22Rv1 (cell line): ENCODE measurements around the gene SIPA1L3.
A peak's percentile ranks its signal among the peaks of the same experiment; 100 is the strongest.
"Not testable (repeated sequence)": the region's sequence is repeated elsewhere in the genome, so short reads cannot be mapped to it uniquely, and the experiment has no call there.

Source experiments
- H3K27ac ChIP-seq: fragments of 450-650 bp; 2 replicates; pipeline ENCODE4 v1.5.1; 2017
- ZFX ChIP-seq: fragments of 450-650 bp; IDR thresholded peaks from 2 replicates; pipeline ENCODE4 v1.6.1; 2017; ENCODE audit warnings: antibody characterized with exemption, borderline replicate concordance
- TF ChIP-seq, protein P1 (sequence below): fragments of 450-650 bp; IDR thresholded peaks from 2 replicates; pipeline ENCODE4 v1.5.1; 2017; ENCODE audit warnings: mild to moderate bottlenecking

SIPA1L3 gene

DNA sequence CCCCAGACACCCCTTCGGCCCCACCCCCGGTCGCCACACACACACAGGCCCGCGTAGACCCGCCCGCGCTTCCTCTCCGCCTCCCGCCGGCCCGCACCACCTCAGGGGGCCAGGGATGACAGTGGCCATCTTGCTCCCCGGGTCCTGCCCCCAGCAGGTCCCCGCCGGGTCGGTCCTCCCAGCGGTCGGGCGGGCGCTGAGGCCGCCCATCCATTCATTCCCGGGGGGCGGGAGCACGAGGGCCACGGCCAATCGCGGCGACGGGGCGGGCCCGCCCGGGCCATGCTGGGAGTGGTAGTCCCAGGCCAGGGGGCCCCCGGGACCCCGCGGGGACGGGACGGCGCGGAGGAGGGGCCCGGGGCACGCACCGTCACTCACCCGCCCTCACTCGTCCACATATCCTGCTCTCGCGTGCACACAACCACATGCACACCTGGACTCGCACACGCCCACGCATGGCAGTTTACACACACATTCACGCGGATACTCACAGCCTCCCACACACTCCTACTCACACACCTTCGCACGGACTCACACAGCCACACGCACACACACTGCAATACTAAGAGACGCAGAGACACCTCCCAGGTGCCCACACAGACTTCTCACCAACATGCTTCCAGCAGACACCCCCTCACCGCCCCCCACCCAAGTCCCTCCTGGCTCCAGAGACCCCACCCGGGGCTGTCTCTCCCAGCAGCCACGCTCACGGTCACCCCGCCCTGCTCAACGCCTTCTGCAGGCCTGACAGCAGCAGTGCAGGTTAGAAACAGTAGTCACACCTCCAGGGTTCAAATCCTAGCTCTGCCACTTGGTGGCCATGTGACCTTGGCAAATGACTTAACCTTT, 317.2 kb downstream of the SIPA1L3 start, which contains the start of gene DPF1:
TSS of gene DPF1 (minus strand) at position 209 of the 849 bp plus-strand sequence. CDS start at position 129, 80 bp downstream.
- H3K27ac ChIP-seq = peak within 1 kb of the TSS; percentile 26
- TF ChIP-seq ZFX = no peak
- TF ChIP-seq, protein P1, sequence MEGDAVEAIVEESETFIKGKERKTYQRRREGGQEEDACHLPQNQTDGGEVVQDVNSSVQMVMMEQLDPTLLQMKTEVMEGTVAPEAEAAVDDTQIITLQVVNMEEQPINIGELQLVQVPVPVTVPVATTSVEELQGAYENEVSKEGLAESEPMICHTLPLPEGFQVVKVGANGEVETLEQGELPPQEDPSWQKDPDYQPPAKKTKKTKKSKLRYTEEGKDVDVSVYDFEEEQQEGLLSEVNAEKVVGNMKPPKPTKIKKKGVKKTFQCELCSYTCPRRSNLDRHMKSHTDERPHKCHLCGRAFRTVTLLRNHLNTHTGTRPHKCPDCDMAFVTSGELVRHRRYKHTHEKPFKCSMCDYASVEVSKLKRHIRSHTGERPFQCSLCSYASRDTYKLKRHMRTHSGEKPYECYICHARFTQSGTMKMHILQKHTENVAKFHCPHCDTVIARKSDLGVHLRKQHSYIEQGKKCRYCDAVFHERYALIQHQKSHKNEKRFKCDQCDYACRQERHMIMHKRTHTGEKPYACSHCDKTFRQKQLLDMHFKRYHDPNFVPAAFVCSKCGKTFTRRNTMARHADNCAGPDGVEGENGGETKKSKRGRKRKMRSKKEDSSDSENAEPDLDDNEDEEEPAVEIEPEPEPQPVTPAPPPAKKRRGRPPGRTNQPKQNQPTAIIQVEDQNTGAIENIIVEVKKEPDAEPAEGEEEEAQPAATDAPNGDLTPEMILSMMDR = peak; percentile 47

- H3K27ac ChIP-seq = peak overlapping the region; percentile 26
Observed at GRCh38 chr19:38224863-38225218, 317.8 kb downstream of the SIPA1L3 start.

- TF ChIP-seq, protein P1 = no peak
- no peak for TF ChIP-seq ZFX
- H3K27ac ChIP-seq = no peak overlapping the region
Observed at GRCh38 chr19:38227287-38228004, 320.4 kb downstream of the SIPA1L3 start.

DNA sequence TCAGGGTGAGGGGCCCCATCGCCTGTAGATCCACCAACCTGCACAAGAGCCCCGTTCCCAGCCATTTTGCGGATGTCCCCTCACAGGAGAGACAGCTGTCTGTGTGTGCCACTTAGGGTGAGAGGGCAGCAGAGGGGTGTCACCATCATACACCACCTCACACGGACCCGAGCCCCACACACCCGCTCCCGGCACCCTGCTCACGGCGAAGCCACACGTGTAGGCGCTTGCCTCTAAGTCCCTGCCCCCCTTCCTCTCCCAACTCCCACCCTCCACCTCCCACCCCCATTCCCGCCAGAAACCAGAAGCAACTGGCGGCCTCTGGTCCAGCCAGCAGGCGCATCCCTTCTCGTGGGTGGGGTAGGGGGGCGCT, 321.0 kb downstream of the SIPA1L3 start:
- no peak for TF ChIP-seq ZFX
- TF ChIP-seq, protein P1 = no peak
- H3K27ac ChIP-seq = no peak overlapping the region

DNA sequence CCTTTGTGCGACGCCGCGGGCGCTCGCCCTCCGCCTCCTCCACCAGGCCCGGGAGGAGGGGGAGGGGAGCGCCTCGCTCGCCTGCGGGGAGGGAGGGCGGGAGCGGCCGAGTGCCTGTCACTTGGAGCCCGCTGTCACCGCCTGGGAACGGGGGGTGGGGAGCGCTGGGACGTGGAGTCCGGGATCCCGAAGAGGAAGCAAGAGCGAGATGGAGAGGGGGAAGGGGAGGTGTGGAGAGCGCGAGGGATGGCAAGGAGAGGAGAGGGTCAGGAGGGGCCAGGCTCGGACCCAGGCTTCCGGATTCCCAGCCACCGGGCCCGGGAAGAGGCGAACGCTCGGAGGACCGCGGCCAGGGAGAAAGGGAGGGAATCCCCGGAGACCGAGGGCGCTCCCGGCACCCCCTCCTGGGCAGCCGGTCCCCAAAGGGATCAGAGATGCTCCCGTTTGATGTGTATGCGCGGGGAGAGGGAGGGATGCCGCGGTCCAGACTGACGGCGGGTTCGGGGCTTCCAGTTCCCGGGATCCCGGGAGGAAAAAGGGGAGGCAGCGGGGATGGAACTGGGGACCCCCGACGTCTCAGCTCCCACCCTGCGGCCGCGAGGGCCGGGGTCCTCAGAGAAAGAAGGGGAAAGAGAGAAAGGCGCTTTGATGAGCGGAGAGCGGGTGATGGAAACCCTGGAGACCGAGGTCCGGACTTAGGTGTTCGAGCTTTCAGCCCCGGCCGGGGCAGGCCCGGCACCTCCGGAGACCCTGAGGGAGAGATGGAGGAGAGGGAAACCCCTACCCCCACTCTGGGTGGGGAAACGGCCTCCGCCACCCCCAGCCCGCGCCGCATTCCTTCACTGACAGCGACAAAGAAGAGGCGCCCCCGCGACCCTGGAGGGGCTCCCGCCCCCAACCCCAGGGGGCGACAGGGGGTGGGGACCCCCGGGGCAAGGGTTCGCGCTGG, 321.8 kb downstream of the SIPA1L3 start:
- TF ChIP-seq, protein P1 = no peak
- TF ChIP-seq ZFX = no peak

DNA sequence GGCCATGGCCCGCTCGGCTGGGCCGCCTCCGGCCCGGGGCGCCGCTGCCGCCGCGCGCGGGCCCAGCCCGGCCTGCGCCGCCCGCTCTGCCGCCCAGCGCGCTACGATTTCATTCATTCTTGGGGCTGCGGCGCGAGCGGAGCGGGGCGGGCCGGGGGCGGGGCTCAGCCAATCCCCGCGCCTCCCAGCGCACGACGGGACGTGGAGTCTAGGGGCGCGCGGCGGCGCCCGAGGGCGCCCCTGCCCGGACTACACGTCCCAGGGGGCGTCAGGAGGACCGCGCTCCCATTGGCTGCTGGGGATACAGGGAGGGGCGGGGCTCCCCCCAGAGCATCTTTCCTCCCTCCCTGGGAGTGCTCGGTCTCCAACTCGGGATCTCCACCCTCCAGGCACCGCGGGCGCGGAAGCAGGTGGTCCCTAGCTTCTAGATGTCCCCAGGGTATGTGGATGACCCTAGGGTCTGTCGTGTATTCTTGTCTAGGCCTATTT, 322.6 kb downstream of the SIPA1L3 start:
- no peak overlapping the region for H3K27ac ChIP-seq
- no peak for TF ChIP-seq ZFX
- TF ChIP-seq, protein P1 = no peak

More for the DNA sequence above, 321.8 kb downstream of the SIPA1L3 start:
- H3K27ac ChIP-seq = no peak overlapping the region

GRCh38 chr19:38230506-38231133, 323.6 kb downstream of the SIPA1L3 start:
- not testable (repeated sequence) for H3K27ac ChIP-seq
